ENCODE results near the gene LRP11.
A peak's percentile ranks its signal among the peaks of the same experiment; 100 is the strongest.

The LRP11 gene

GRCh38 chr6:149860834-149861602 lies 3.1 kb downstream of the LRP11 start:
- peak; percentile 36 for DNase-seq (ENCODE audit: low read depth, low spot score)
- in situ Hi-C loops (cut with HindIII; ENCODE audit: low sequenced_read_pairs) = no loop called here
- no peak overlapping the region for H3K4me3 ChIP-seq (ENCODE audit: low read depth, low read length)
- TF ChIP-seq CTCF (IDR thresholded peaks at IDR 0.05; ENCODE audit: low read depth, low read length) = peak; percentile 43

- no peak for TF ChIP-seq CTCF (IDR thresholded peaks at IDR 0.05; ENCODE audit: low read depth, low read length)
- in situ Hi-C loops (cut with HindIII; ENCODE audit: low sequenced_read_pairs) = no loop called here
- H3K4me3 ChIP-seq (ENCODE audit: low read depth, low read length) = no peak overlapping the region
- DNase-seq (ENCODE audit: low read depth, low spot score) = no peak
Observed at GRCh38 chr6:149860513-149860833, 3.7 kb downstream of the LRP11 start.

- in situ Hi-C loops (cut with HindIII; ENCODE audit: low sequenced_read_pairs) = no loop called here
- no peak for TF ChIP-seq CTCF (IDR thresholded peaks at IDR 0.05; ENCODE audit: low read depth, low read length)
- DNase-seq (ENCODE audit: low read depth, low spot score) = no peak
- no peak overlapping the region for H3K4me3 ChIP-seq (ENCODE audit: low read depth, low read length)
Observed at GRCh38 chr6:149859938-149860337, 4.2 kb downstream of the LRP11 start.

- in situ Hi-C loops (cut with HindIII; ENCODE audit: low sequenced_read_pairs) = no loop called here
- no peak for TF ChIP-seq CTCF (IDR thresholded peaks at IDR 0.05; ENCODE audit: low read depth, low read length)
- no peak overlapping the region for H3K4me3 ChIP-seq (ENCODE audit: low read depth, low read length)
- peak; percentile 80 for DNase-seq (ENCODE audit: low read depth, low spot score)
Observed at GRCh38 chr6:149859368-149859767, 4.8 kb downstream of the LRP11 start.

- in situ Hi-C loops (cut with HindIII; ENCODE audit: low sequenced_read_pairs) = no loop called here
- no peak for TF ChIP-seq CTCF (IDR thresholded peaks at IDR 0.05; ENCODE audit: low read depth, low read length)
- no peak for DNase-seq (ENCODE audit: low read depth, low spot score)
- peak overlapping the region; percentile 49 for H3K4me3 ChIP-seq (ENCODE audit: low read depth, low read length)
Observed at GRCh38 chr6:149857541-149857940, 6.6 kb downstream of the LRP11 start.

GRCh38 chr6:149856256-149856994 lies 7.7 kb downstream of the LRP11 start:
- no peak for TF ChIP-seq CTCF (IDR thresholded peaks at IDR 0.05; ENCODE audit: low read depth, low read length)
- in situ Hi-C loops (cut with HindIII; ENCODE audit: low sequenced_read_pairs) = no loop called here

More at GRCh38 chr6:149856256-149856994, 7.7 kb downstream of the LRP11 start:
- H3K4me3 ChIP-seq (ENCODE audit: low read depth, low read length) = peak overlapping the region; percentile 49
- peak; percentile 46 for DNase-seq (ENCODE audit: low read depth, low spot score)
